HG02943 (cell line): ENCODE data around the gene VPS13D.

Source experiments
- ATAC-seq: cut with Tn5 transposase; IDR thresholded peaks from one replicate; pipeline ENCODE4 v1.9.1; 2021; ENCODE audit warnings: mild to moderate bottlenecking, low read depth, moderate library complexity; ENCODE audit not compliant: unreplicated experiment

Gene VPS13D

GRCh38 chr1:12229835-12230548, at the start of gene VPS13D:
Gene VPS13D, plus strand, starts transcription at chr1:12230030. Its CDS starts 4,237 bp downstream, at chr1:12234267.
- ATAC-seq, result no peak

GRCh38 chr1:12180315-12180714, 49.5 kb upstream of the VPS13D start:
- no peak for ATAC-seq

GRCh38 chr1:12180903-12181302, 48.9 kb upstream of the VPS13D start:
- no peak for ATAC-seq

- no peak for ATAC-seq
Measured at GRCh38 chr1:12181568-12181967, 48.3 kb upstream of the VPS13D start.

GRCh38 chr1:12182410-12182984, 47.3 kb upstream of the VPS13D start:
- ATAC-seq, result no peak

GRCh38 chr1:12183095-12183794, 46.6 kb upstream of the VPS13D start:
- ATAC-seq, result no peak

- no peak for ATAC-seq
Measured at GRCh38 chr1:12184008-12184681, 45.7 kb upstream of the VPS13D start.

GRCh38 chr1:12185036-12185917, 44.6 kb upstream of the VPS13D start:
- ATAC-seq, result no peak

- ATAC-seq, result no peak
Measured at GRCh38 chr1:12185918-12186678, 43.7 kb upstream of the VPS13D start.

- ATAC-seq, result no peak
Measured at GRCh38 chr1:12186679-12186985, 43.2 kb upstream of the VPS13D start.

- no peak for ATAC-seq
Measured at GRCh38 chr1:12188115-12188514, 41.7 kb upstream of the VPS13D start.

- no peak for ATAC-seq
Measured at GRCh38 chr1:12188657-12189327, 41.0 kb upstream of the VPS13D start.

GRCh38 chr1:12189328-12189682, 40.5 kb upstream of the VPS13D start:
- ATAC-seq, result no peak

GRCh38 chr1:12191242-12192032, 38.4 kb upstream of the VPS13D start:
- no peak for ATAC-seq

- no peak for ATAC-seq
Measured at GRCh38 chr1:12194666-12195216, 35.1 kb upstream of the VPS13D start.

- no peak for ATAC-seq
Measured at GRCh38 chr1:12195416-12195815, 34.4 kb upstream of the VPS13D start.

- no peak for ATAC-seq
Measured at GRCh38 chr1:12196641-12197482, 33.0 kb upstream of the VPS13D start.
